Suprapubic skin (tissue), 4 donors: Measurements from ENCODE around the gene ETS1.

Experiments
- EP300 ChIP-seq: sonication (generic); formaldehyde crosslinking; IDR thresholded peaks from one replicate; pipeline ENCODE4 v1.6.1; 2017; ENCODE audit warnings: antibody characterized with exemption
- POLR2A ChIP-seq, 2 donors: fragments of 450-650 bp; IDR thresholded peaks; one replicate each; pipeline ENCODE4 v1.6.1; 2017; ENCODE audit warnings: antibody characterized with exemption in 2 of 2, mild to moderate bottlenecking in 2 of 2, moderate library complexity in 2 of 2
- POLR2AphosphoS5 ChIP-seq, 3 donors: sonication (generic); formaldehyde crosslinking; IDR thresholded peaks; one replicate each; pipeline ENCODE4 v1.6.1; 2017; ENCODE audit warnings: antibody characterized with exemption in 3 of 3
- TF ChIP-seq, protein P1 (sequence below), 2 donors: fragments of 200-600 bp in 1 of 2; fragments of 450-650 bp in 1 of 2; sonication (generic) in 1 of 2; IDR thresholded peaks; one replicate each; pipeline ENCODE4 v1.5.1; 2016 to 2019; ENCODE audit warnings: antibody characterized with exemption in 2 of 2, mild to moderate bottlenecking in 1 of 2, moderate library complexity in 1 of 2

DNA sequence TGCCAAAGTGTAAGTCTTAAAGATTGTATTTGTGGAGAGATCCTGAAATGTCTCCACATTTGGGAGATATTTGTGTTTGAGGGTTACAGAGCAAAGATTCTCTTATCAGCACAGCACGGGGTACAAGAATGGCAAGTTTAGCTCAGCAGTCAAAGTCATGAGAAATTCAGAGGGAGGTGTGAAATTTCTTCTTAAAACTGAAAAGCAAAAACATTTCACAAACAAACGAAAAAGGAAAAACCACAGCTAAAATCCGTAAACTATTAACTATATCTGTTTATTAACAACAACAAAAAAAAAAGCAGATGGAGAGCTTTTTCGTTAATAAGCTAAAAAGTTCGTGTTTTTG lies 40.9 kb upstream of the ETS1 start:
- TF ChIP-seq, protein P1, sequence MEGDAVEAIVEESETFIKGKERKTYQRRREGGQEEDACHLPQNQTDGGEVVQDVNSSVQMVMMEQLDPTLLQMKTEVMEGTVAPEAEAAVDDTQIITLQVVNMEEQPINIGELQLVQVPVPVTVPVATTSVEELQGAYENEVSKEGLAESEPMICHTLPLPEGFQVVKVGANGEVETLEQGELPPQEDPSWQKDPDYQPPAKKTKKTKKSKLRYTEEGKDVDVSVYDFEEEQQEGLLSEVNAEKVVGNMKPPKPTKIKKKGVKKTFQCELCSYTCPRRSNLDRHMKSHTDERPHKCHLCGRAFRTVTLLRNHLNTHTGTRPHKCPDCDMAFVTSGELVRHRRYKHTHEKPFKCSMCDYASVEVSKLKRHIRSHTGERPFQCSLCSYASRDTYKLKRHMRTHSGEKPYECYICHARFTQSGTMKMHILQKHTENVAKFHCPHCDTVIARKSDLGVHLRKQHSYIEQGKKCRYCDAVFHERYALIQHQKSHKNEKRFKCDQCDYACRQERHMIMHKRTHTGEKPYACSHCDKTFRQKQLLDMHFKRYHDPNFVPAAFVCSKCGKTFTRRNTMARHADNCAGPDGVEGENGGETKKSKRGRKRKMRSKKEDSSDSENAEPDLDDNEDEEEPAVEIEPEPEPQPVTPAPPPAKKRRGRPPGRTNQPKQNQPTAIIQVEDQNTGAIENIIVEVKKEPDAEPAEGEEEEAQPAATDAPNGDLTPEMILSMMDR (IDR thresholded peaks at IDR 0.05), result no peak
- TF ChIP-seq POLR2A (IDR thresholded peaks at IDR 0.05) (no peak), POLR2AphosphoS5 (IDR thresholded peaks at IDR 0.05) (no peak), EP300 (no peak)
